Epithelial cell of esophagus (primary cell): Measurements from ENCODE around the gene MTERF4.

Experiments
- DNase-seq: peaks from one replicate; pipeline ENCODE4 v3.0.0; 2010; ENCODE audit warnings: low read depth
- H3K4me3 ChIP-seq: 2 replicates; pipeline ENCODE4 v1.5.1; 2011; ENCODE audit warnings: mild to moderate bottlenecking, low read length, control low read depth
- CTCF ChIP-seq: IDR thresholded peaks from 2 replicates; pipeline ENCODE4 v1.5.1; 2011; ENCODE audit warnings: low read depth, mild to moderate bottlenecking, low read length, control low read depth, inconsistent platforms; ENCODE audit not compliant: insufficient read depth; ENCODE audit errors: missing control alignments

MTERF4 gene

GRCh38 chr2:241134711-241135110 is 32.6 kb upstream of the MTERF4 start:
- no peak for TF ChIP-seq CTCF
- no peak overlapping the region for H3K4me3 ChIP-seq
- DNase-seq, result no peak

- H3K4me3 ChIP-seq, result no peak overlapping the region
- no peak for TF ChIP-seq CTCF
- no peak for DNase-seq
These were observed 31.3 kb upstream of the MTERF4 start for GRCh38 chr2:241133436-241133820.

GRCh38 chr2:241132538-241133435 is 30.7 kb upstream of the MTERF4 start:
- DNase-seq, result no peak
- no peak overlapping the region for H3K4me3 ChIP-seq
- TF ChIP-seq CTCF, result no peak

- no peak overlapping the region for H3K4me3 ChIP-seq
- no peak for DNase-seq
- TF ChIP-seq CTCF, result no peak
These were observed 29.4 kb upstream of the MTERF4 start for GRCh38 chr2:241131531-241131930.

- TF ChIP-seq CTCF, result no peak
- DNase-seq, result no peak
- no peak overlapping the region for H3K4me3 ChIP-seq
These were observed 28.2 kb upstream of the MTERF4 start for GRCh38 chr2:241130316-241130715.

- no peak overlapping the region for H3K4me3 ChIP-seq
- no peak for TF ChIP-seq CTCF
- no peak for DNase-seq
These were observed 27.2 kb upstream of the MTERF4 start for GRCh38 chr2:241129086-241129871.
